GM21717 (cell line): ENCODE measurements around the gene ABCB4.
"Not testable (repeated sequence)": the region's sequence is repeated elsewhere in the genome, so short reads cannot be mapped to it uniquely, and the experiment has no call there.

ENCODE experiments used
- ATAC-seq: cut with Tn5 transposase; IDR thresholded peaks from one replicate; pipeline ENCODE4 v1.9.1; 2021; ENCODE audit warnings: mild to moderate bottlenecking, moderate library complexity; ENCODE audit not compliant: unreplicated experiment

Gene ABCB4

GRCh38 chr7:87479951-87480350 lies 4.5 kb upstream of the ABCB4 start:
- ATAC-seq: no peak

GRCh38 chr7:87476179-87476557 lies 688 bp upstream of the ABCB4 start:
- no peak for ATAC-seq

- ATAC-seq: peak; percentile 83
These were observed 734 bp downstream of the ABCB4 start for GRCh38 chr7:87474533-87475358.

- ATAC-seq: peak; percentile 12
These were observed 1.5 kb downstream of the ABCB4 start for GRCh38 chr7:87473986-87474385.

- ATAC-seq: no peak
These were observed 2.3 kb downstream of the ABCB4 start for GRCh38 chr7:87473192-87473591.

GRCh38 chr7:87471473-87471872 lies 4.0 kb downstream of the ABCB4 start:
- ATAC-seq: no peak

- not testable (repeated sequence) for ATAC-seq
These were observed 6.3 kb downstream of the ABCB4 start for GRCh38 chr7:87469204-87469603.

GRCh38 chr7:87465534-87465880 lies 10.0 kb downstream of the ABCB4 start:
- ATAC-seq: not testable (repeated sequence)

- ATAC-seq: not testable (repeated sequence)
These were observed 10.5 kb downstream of the ABCB4 start for GRCh38 chr7:87464830-87465533.

- no peak for ATAC-seq
These were observed 11.5 kb downstream of the ABCB4 start for GRCh38 chr7:87463982-87464381.

GRCh38 chr7:87460444-87460843 lies 15.0 kb downstream of the ABCB4 start:
- ATAC-seq: not testable (repeated sequence)

GRCh38 chr7:87459941-87460340 lies 15.5 kb downstream of the ABCB4 start:
- ATAC-seq: no peak

GRCh38 chr7:87458148-87458547 lies 17.3 kb downstream of the ABCB4 start:
- ATAC-seq: no peak

- ATAC-seq: no peak
These were observed 19.2 kb downstream of the ABCB4 start for GRCh38 chr7:87456247-87456646.

- ATAC-seq: no peak
These were observed 23.2 kb downstream of the ABCB4 start for GRCh38 chr7:87452279-87452678.

- ATAC-seq: no peak
These were observed 24.3 kb downstream of the ABCB4 start for GRCh38 chr7:87451187-87451586.

- ATAC-seq: no peak
These were observed 24.8 kb downstream of the ABCB4 start for GRCh38 chr7:87450706-87451105.

GRCh38 chr7:87448388-87448787 lies 27.1 kb downstream of the ABCB4 start:
- no peak for ATAC-seq

GRCh38 chr7:87447116-87447635 lies 28.3 kb downstream of the ABCB4 start:
- ATAC-seq: no peak

GRCh38 chr7:87445897-87446296 lies 29.6 kb downstream of the ABCB4 start:
- ATAC-seq: peak; percentile 94

- ATAC-seq: no peak
These were observed 39.9 kb downstream of the ABCB4 start for GRCh38 chr7:87435546-87435945.

- no peak for ATAC-seq
These were observed 42.9 kb downstream of the ABCB4 start for GRCh38 chr7:87432536-87432935.
